Endothelial cell of umbilical vein (primary cell): ENCODE measurements around the gene RNF151. TPM values are rescaled to one million over a fixed set of nuclear protein-coding genes. Genes with fewer than 3 reads are reported as not detected.

Source experiments
- BruUV-seq: library from RNA; stranded (reverse); fragments of 400-500 nt; replicated peaks from 2 replicates; lab custom pipeline; 2021; lab: Mats Ljungman, UMichigan
- CTCF ChIA-PET: fragments of 300-600, 350-600 bp; sonication (Branson Sonifier 250); formaldehyde crosslinking; loops from one replicate; lab custom pipeline; 2021; ENCODE audit warnings: antibody characterized with exemption, inconsistent platforms; lab: Charles Lee
- POLR2A ChIA-PET: fragments of 300-600, 350-600 bp; sonication (Branson Sonifier 250); formaldehyde crosslinking; loops from one replicate; lab custom pipeline; 2021; ENCODE audit warnings: antibody characterized with exemption, inconsistent platforms; lab: Charles Lee
- DNase-seq: peaks from one replicate; pipeline ENCODE4 v3.0.0-alpha.2; 2011; ENCODE audit warnings: low read depth, low spot score
- FAIRE-seq: peaks from 2 replicates; lab custom pipeline; 2011; peaks lifted over from hg19 to GRCh38; lab: Jason Lieb, UNC
- H2AFZ ChIP-seq: 2 replicates; pipeline ENCODE4 v1.6.0; 2012; ENCODE audit warnings: low read depth, low read length, control low read depth, inconsistent platforms
- H3K27ac ChIP-seq: 2 replicates; pipeline ENCODE4 v1.5.1; 2011; ENCODE audit warnings: low read depth, mild to moderate bottlenecking, control low read depth, low read length, moderate library complexity; ENCODE audit not compliant: insufficient read depth
- H3K27me3 ChIP-seq, 2 experiments: 2 replicates each; pipeline versions ENCODE4 v1.6.0 to v1.6.1; 2011; ENCODE audit warnings: low read length in 2 of 2, mixed read lengths in 1 of 2; ENCODE audit not compliant: control insufficient read depth in 2 of 2, insufficient read depth in 2 of 2
- H3K36me3 ChIP-seq, 2 experiments: 2 replicates in 1 of 2; 3 replicates in 1 of 2; pipeline ENCODE4 v1.5.1; 2011; ENCODE audit warnings: low read length in 2 of 2, mild to moderate bottlenecking in 1 of 2, moderate library complexity in 1 of 2; ENCODE audit not compliant: control insufficient read depth in 2 of 2, insufficient read depth in 2 of 2; ENCODE audit errors: extremely low read depth in 1 of 2
- H3K4me1 ChIP-seq: 3 replicates; pipeline ENCODE4 v1.5.1; 2011; ENCODE audit warnings: mild to moderate bottlenecking, low read length; ENCODE audit not compliant: control insufficient read depth, insufficient read depth; ENCODE audit errors: extremely low read depth
- H3K4me2 ChIP-seq: 2 replicates; pipeline ENCODE4 v1.6.1; 2011; ENCODE audit warnings: low read length, control low read depth, mixed read lengths; ENCODE audit not compliant: insufficient read depth
- H3K4me3 ChIP-seq, 3 experiments: fragments of 200-600 bp in 1 of 3; sonication (generic), shearing (Covaris generic) in 1 of 3; replicated peaks in 1 of 3; 2 replicates each; pipeline ENCODE4 v1.5.1; 2011 to 2016; ENCODE audit warnings: control low read depth in 3 of 3, low read length in 3 of 3, mild to moderate bottlenecking in 2 of 3, inconsistent platforms in 1 of 3, low read depth in 1 of 3, moderate library complexity in 1 of 3; ENCODE audit not compliant: insufficient read depth in 1 of 3
- H3K79me2 ChIP-seq: 2 replicates; pipeline ENCODE4 v1.6.0; 2012; ENCODE audit warnings: low read length, inconsistent platforms; ENCODE audit not compliant: control insufficient read depth, insufficient read depth
- H3K9ac ChIP-seq: replicated peaks from 2 replicates; pipeline ENCODE3; 2011; ENCODE audit warnings: low read length, control low read depth; ENCODE audit not compliant: insufficient read depth; ENCODE audit errors: extremely low read depth
- H3K9me1 ChIP-seq: replicated peaks from 3 replicates; pipeline ENCODE4 v1.6.0; 2011; ENCODE audit warnings: mild to moderate bottlenecking, low read length; ENCODE audit not compliant: control insufficient read depth, insufficient read depth; ENCODE audit errors: extremely low read depth
- H3K9me3 ChIP-seq: replicated peaks from 2 replicates; pipeline ENCODE4 v1.5.1; 2012; ENCODE audit warnings: low read length, inconsistent platforms; ENCODE audit not compliant: control insufficient read depth, insufficient read depth
- H4K20me1 ChIP-seq: replicated peaks from 2 replicates; pipeline ENCODE3; 2011; ENCODE audit warnings: mild to moderate bottlenecking, low read length; ENCODE audit not compliant: control insufficient read depth, insufficient read depth; ENCODE audit errors: extremely low read depth
- EZH2 ChIP-seq: IDR thresholded peaks from 2 replicates; pipeline ENCODE4 v1.6.1; 2012; ENCODE audit warnings: borderline replicate concordance, low read depth, mild to moderate bottlenecking, moderate library complexity, low read length, inconsistent platforms; ENCODE audit not compliant: severe bottlenecking
- FOS ChIP-seq: IDR thresholded peaks from 2 replicates; pipeline ENCODE4 v1.6.1; 2011; ENCODE audit warnings: mild to moderate bottlenecking, low read length, moderate library complexity, borderline replicate concordance; ENCODE audit not compliant: insufficient read depth
- GATA2 ChIP-seq: IDR thresholded peaks from 2 replicates; pipeline ENCODE4 v1.7.0; 2011; ENCODE audit warnings: low read depth, mild to moderate bottlenecking, moderate library complexity, mixed read lengths, low read length; ENCODE audit not compliant: insufficient read length, insufficient read depth
- JUN ChIP-seq: IDR thresholded peaks from 2 replicates; pipeline ENCODE4 v1.6.1; 2011; ENCODE audit warnings: borderline replicate concordance, low read depth; ENCODE audit not compliant: insufficient read length, insufficient read depth
- MYC ChIP-seq: IDR thresholded peaks from one replicate; pipeline ENCODE4 v1.6.1; 2011; ENCODE audit warnings: mild to moderate bottlenecking, low read depth, low read length
- POLR2A ChIP-seq: IDR thresholded peaks from 2 replicates; pipeline ENCODE4 v1.6.1; 2012; ENCODE audit warnings: low read depth, mild to moderate bottlenecking, control low read depth, low read length
- POLR2AphosphoS5 ChIP-seq: IDR thresholded peaks from 2 replicates; pipeline ENCODE4 v1.6.1; 2012; ENCODE audit warnings: low read depth, mild to moderate bottlenecking, control low read depth, low read length, moderate library complexity; ENCODE audit not compliant: insufficient read depth
- dilution Hi-C: fragments of 300-500 bp; cut with MboI; formaldehyde crosslinking; loops from one replicate; pipeline ENCODE4 v1.15.0; 2019; ENCODE audit warnings: low sequenced_read_pairs; ENCODE audit not compliant: extremely low pct_ligation_motif_present
- intact Hi-C: fragments of 100-400 bp; cut with micrococcal nuclease; formaldehyde crosslinking; loops from one replicate; pipeline ENCODE4 v1.10.0; 2022
- polyA plus RNA-seq, 4 experiments: library from polyadenylated mRNA; depleted of rRNA in 3 of 4; stranded (reverse) in 3 of 4; unstranded in 1 of 4; fragments of >200 nt; gene quantifications; 2 replicates each; pipeline versions ENCODE4 v1.2.1 to v1.2.3, GENCODE V29; 2011 to 2012; ENCODE audit warnings: missing spikeins in 1 of 4
- total RNA-seq: library from RNA; stranded (reverse); gene quantifications from 2 replicates; pipeline ENCODE4 v1.2.3, GENCODE V29; 2021
- TF ChIP-seq, protein P1 (sequence below): IDR thresholded peaks from 2 replicates; pipeline ENCODE4 v1.6.1; 2011; ENCODE audit not compliant: insufficient read depth, insufficient read length
- TF ChIP-seq, protein P2 (sequence below), 2 donors: IDR thresholded peaks; 1 replicate in 1 of 2; 2 replicates in 1 of 2; pipeline ENCODE4 v1.5.1; 2011; ENCODE audit warnings: low read length in 2 of 2, mild to moderate bottlenecking in 2 of 2, moderate library complexity in 2 of 2, control low read depth in 1 of 2, inconsistent platforms in 1 of 2, low read depth in 1 of 2; ENCODE audit not compliant: insufficient read depth in 1 of 2; ENCODE audit errors: extremely low read depth in 1 of 2

RNF151 gene
- total and polyA plus RNA-seq, 2 donors (not counting 3 experiments of a cell fraction or from before 2014, with no cell fraction given): not detected

DNA sequence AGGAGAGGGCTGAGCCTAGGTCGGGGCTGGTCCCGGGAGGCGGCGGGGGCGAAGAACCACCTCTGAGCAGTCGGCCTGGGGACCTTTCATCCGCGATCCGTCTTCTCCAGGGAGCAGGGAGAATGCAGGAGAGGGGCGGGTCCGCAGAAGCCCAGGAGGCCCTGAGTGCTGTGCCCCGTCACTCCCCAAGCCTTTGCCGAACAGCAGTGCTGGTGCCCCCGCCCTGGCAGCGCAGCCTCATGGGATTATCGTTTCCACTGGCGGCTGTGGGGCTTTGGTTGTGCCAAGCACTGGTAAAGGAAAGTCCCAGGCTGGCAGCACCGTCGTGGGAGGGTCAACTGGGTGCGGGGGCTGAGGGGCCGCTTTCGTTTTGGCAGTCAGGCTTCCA is 5.8 kb downstream of the RNF151 start:
- no TSS peak for BruUV-seq
- CTCF ChIA-PET: no interaction called here

DNA sequence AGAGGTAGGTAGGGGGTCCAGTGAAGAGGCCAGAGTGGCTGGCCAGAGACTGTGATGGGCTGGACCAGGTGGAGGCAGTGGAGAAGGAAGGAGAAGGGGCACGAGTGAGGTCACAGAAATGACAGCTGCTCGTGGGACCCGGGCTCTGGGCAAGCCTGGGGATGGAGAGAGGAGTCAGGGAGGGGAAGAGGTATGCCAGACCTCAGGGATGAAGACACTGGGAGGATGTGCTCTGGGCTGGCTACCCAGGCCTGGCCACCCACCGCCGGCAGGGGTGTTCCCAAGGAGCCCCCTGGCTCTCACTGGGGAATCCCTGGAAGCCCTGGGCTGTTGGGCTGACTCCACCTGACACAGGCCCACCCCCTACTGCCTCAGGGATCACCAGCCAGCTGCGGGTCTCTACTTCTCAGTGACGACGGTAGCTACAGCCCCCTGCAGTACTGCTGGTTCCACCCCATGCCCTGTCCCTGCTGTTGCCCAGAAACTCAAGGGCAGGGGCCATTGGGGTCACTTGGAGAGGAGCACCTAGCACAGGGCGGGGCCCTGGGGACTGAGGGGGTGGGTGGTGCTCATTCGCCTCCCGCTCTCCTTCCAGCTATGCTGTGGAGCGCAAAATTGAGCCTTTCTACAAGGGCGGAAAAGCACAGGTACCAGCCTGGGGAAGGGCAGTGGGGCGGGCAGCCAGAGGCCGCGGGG is 7.0 kb downstream of the RNF151 start:
- no peaks in the 10 kb centered on the region for H3K9me1 ChIP-seq
- no peak overlapping the region for H3K4me2 ChIP-seq
- CTCF ChIA-PET: no interaction called here
- POLR2A ChIA-PET: interaction anchor here (0.7 kb wide), 1 partner anchor 9 kb away, joined by 3 read pairs; the partner anchor contains the start of gene RPS2
- no peak overlapping the region for H3K9ac ChIP-seq
- no peaks in the 10 kb centered on the region for H3K9me3 ChIP-seq
- H2AFZ ChIP-seq: no peak overlapping the region
- peaks cover 9 to 37% of the 10 kb centered on the region in 2 experiments for H3K36me3 ChIP-seq
- dilution Hi-C loops (no loop called here), intact Hi-C loops (no loop called here)
- H3K4me1 ChIP-seq: peaks cover 4% of the 10 kb centered on the region
- BruUV-seq: no TSS peak
- peaks cover 15% of the 10 kb centered on the region for H3K79me2 ChIP-seq
- no peaks in the 10 kb centered on the region for H3K27me3 ChIP-seq
- H3K4me3 ChIP-seq: no peak overlapping the region
- no peak overlapping the region for H3K27ac ChIP-seq
- TF ChIP-seq EZH2: no peak
- no peak for TF ChIP-seq FOS
- TF ChIP-seq, protein P1, sequence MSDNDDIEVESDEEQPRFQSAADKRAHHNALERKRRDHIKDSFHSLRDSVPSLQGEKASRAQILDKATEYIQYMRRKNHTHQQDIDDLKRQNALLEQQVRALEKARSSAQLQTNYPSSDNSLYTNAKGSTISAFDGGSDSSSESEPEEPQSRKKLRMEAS: no peak
- TF ChIP-seq POLR2AphosphoS5: no peak
- TF ChIP-seq JUN: no peak
- TF ChIP-seq MYC: no peak
- TF ChIP-seq, protein P2, sequence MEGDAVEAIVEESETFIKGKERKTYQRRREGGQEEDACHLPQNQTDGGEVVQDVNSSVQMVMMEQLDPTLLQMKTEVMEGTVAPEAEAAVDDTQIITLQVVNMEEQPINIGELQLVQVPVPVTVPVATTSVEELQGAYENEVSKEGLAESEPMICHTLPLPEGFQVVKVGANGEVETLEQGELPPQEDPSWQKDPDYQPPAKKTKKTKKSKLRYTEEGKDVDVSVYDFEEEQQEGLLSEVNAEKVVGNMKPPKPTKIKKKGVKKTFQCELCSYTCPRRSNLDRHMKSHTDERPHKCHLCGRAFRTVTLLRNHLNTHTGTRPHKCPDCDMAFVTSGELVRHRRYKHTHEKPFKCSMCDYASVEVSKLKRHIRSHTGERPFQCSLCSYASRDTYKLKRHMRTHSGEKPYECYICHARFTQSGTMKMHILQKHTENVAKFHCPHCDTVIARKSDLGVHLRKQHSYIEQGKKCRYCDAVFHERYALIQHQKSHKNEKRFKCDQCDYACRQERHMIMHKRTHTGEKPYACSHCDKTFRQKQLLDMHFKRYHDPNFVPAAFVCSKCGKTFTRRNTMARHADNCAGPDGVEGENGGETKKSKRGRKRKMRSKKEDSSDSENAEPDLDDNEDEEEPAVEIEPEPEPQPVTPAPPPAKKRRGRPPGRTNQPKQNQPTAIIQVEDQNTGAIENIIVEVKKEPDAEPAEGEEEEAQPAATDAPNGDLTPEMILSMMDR (IDR thresholded peaks at IDR 0.05; ENCODE audit: extremely low read depth in 1 of 2, insufficient read depth in 1 of 2, low read depth in 1 of 2, low read length in 2 of 2): no peak
- no peak for TF ChIP-seq GATA2
- TF ChIP-seq POLR2A: no peak
- no peaks in the 10 kb centered on the region for H4K20me1 ChIP-seq
- DNase-seq (no peak), FAIRE-seq (no peak)

More for the DNA sequence above, 5.8 kb downstream of the RNF151 start:
- dilution Hi-C loops (no loop called here), intact Hi-C loops (no loop called here)
- Histone ChIP-seq H4K20me1 (no peaks in the 10 kb centered on the region), H3K9me1 (no peaks in the 10 kb centered on the region), H3K79me2 (peaks cover 15% of the 10 kb centered on the region), H3K27ac (no peak overlapping the region), H3K36me3 (peaks cover 9 to 28% of the 10 kb centered on the region in 2 experiments), H3K9ac (peak overlapping the region; percentile 76), H3K4me2 (peak overlapping the region; percentile 64), H3K9me3 (no peaks in the 10 kb centered on the region), H2AFZ (no peak overlapping the region), H3K4me3 (peak overlapping the region; percentile 59 to 82 (median 62)), H3K4me1 (peaks cover 4% of the 10 kb centered on the region), H3K27me3 (no peaks in the 10 kb centered on the region)
- no peak for DNase-seq
- no peak for FAIRE-seq
- no peak for TF ChIP-seq FOS
- no peak for TF ChIP-seq MYC
- TF ChIP-seq, protein P1: no peak
- TF ChIP-seq GATA2: no peak
- no peak for TF ChIP-seq JUN
- POLR2A ChIA-PET: interaction anchor here (1.2 kb wide), 1 partner anchor 9 kb away, joined by 3 read pairs; no protein-coding TSS in a partner anchor
